ENCODE measurements around the gene CAPS. TPM values are rescaled to one million over a fixed set of nuclear protein-coding genes. Genes with fewer than 3 reads are reported as not detected.
"Not testable (repeated sequence)": the region's sequence is repeated elsewhere in the genome, so short reads cannot be mapped to it uniquely, and the experiment has no call there.

The CAPS gene
- total and polyA plus RNA-seq, 7 donors = 3.6 to 18.6 (median 8.4) TPM

DNA sequence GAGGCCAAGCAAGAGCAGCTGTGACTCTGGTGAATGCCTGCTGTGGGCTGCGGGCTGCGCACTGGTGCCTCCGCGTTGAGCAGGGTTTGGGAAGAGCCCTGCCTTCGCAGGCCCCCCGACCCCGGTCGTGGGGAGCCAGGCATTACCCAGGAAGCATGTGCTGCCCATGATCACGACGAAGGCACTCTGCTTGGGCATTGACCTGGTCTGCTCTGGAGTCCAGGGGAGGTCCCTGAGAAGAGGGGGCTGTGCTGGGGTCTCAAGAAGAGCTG, 44.7 kb downstream of the CAPS start:
- intact Hi-C loops (cut with DNase I) = no loop called here
- WGBS, 2 donors = 94 to 97% methylated on average over 10 of the region's 10 CpGs
- no peak overlapping the region for H3K4me3 ChIP-seq
- no peaks in the 10 kb centered on the region for H3K9me3 ChIP-seq
- H3K27ac ChIP-seq = peak overlapping the region; percentile 5 to 89 (median 52)
- TF ChIP-seq POLR2A (IDR thresholded peaks at IDR 0.05) = no peak
- TF ChIP-seq EP300 (IDR thresholded peaks at IDR 0.05) = no peak
- no peak for TF ChIP-seq POLR2AphosphoS5 (IDR thresholded peaks at IDR 0.05)
- TF ChIP-seq, protein P1, sequence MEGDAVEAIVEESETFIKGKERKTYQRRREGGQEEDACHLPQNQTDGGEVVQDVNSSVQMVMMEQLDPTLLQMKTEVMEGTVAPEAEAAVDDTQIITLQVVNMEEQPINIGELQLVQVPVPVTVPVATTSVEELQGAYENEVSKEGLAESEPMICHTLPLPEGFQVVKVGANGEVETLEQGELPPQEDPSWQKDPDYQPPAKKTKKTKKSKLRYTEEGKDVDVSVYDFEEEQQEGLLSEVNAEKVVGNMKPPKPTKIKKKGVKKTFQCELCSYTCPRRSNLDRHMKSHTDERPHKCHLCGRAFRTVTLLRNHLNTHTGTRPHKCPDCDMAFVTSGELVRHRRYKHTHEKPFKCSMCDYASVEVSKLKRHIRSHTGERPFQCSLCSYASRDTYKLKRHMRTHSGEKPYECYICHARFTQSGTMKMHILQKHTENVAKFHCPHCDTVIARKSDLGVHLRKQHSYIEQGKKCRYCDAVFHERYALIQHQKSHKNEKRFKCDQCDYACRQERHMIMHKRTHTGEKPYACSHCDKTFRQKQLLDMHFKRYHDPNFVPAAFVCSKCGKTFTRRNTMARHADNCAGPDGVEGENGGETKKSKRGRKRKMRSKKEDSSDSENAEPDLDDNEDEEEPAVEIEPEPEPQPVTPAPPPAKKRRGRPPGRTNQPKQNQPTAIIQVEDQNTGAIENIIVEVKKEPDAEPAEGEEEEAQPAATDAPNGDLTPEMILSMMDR (IDR thresholded peaks at IDR 0.05) = no peak
- no peaks in the 10 kb centered on the region for H3K27me3 ChIP-seq
- H3K4me1 ChIP-seq = peaks cover 0 to 98% (median 77%) of the 10 kb centered on the region in 4 donors
- DNase-seq = no peak
- no peaks in the 10 kb centered on the region for H3K36me3 ChIP-seq

DNA sequence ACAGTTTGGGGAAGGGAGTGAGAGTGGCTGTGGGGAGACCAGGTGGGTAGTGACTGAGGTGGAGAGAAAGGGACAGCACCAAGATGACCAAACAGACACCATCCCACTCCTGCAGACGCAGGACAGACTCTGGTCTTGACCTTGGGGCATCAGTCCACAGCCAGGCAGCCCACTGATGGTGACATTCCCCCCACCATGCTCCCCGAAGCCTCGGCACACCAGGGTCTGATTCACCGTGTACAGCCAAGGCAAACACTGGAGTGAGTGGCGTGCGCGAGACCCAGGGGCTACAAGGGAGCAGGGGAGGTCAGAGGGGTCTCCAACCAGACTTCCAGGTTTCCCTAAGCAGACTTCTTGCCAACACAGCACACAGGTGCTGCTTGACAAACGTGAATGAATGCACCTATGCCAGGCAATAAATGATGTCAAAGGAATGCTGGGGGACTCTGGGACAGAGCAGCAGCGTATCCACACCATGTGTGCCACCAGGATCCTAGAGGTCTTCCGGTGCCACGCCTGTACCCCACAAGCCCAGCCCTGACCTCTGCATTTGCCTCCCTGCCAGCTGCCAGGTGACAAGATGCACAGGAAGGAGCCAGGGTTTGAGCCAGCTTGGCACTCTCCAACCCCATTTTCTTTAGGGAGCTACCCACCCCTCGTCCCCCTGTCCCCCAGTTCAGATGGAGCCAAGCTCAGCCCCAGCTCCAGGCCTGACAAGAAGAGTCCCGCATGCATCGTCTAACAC, 45.4 kb downstream of the CAPS start:
- no peaks in the 10 kb centered on the region for H3K36me3 ChIP-seq
- no peaks in the 10 kb centered on the region for H3K9me3 ChIP-seq
- DNase-seq = no peak
- no peak overlapping the region for H3K4me3 ChIP-seq
- TF ChIP-seq POLR2AphosphoS5 (IDR thresholded peaks at IDR 0.05) (no peak), EP300 (IDR thresholded peaks at IDR 0.05) (no peak), POLR2A (IDR thresholded peaks at IDR 0.05) (no peak)
- TF ChIP-seq, protein P1 (IDR thresholded peaks at IDR 0.05) = no peak
- 89 to 90% methylated on average over 14 of the region's 14 CpGs for WGBS, 2 donors
- H3K27me3 ChIP-seq = no peaks in the 10 kb centered on the region
- H3K4me1 ChIP-seq = peaks cover 0 to 98% (median 76%) of the 10 kb centered on the region in 4 donors
- peak overlapping the region; percentile 63 to 89 (median 84) for H3K27ac ChIP-seq
- intact Hi-C loops (cut with DNase I) = no loop called here

DNA sequence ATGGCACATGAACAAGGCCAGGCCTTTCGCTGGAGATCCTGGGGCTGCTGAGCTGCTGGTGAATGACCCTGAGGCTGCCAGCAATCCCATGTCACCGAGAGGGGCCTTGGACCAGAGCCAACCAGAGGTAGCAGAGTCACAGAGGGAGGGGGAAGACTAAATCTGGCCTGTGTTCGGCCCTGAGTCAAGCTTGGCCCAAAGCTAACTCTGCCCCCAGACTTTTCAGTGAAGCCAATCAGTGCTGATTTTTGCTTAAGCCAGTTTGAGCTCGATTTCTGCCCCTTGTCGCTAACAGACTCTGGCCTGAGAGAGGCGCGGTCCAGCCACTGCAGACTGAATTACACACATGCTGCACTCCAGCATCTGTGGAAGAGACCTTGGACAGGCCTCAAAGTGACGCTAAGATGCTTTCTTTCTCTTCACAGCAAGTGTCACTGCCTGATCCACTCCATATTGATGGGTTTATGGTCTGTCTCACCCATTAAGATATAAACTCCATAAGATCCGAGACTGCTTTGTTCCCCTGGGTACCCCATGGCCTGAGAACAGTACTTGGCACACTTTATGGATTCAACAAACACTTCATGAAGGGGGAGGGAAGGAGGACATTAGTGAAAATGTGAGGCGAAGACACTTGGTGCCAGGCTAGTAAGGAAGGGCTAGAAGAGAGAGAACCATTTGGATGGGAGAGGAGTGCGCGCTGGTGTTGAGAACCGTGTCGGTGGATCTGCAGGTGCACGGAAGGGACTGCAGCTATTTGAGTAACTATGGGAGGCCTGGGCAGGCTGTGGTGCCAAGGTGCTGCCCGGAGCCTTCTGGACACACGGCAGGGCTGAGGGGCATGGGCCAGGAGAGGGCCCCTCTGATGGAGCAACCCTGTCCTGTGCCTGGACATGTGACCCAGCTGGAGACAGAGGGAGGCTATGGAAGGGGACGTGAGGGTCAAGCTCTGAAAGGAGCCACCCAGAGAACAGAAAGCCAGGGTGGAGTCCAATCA, 46.2 kb downstream of the CAPS start:
- Histone ChIP-seq H3K27me3 (no peaks in the 10 kb centered on the region), H3K4me3 (no peak overlapping the region), H3K27ac (peak overlapping the region; percentile 63 to 89 (median 84)), H3K4me1 (peaks cover 0 to 98% (median 76%) of the 10 kb centered on the region in 4 donors), H3K36me3 (no peaks in the 10 kb centered on the region), H3K9me3 (no peaks in the 10 kb centered on the region)
- peak; percentile 63 for DNase-seq
- WGBS, 2 donors = 77 to 83% methylated on average over 18 of the region's 18 CpGs
- intact Hi-C loops (cut with DNase I) = no loop called here
- TF ChIP-seq POLR2A (IDR thresholded peaks at IDR 0.05) = no peak
- TF ChIP-seq, protein P1 (IDR thresholded peaks at IDR 0.05) = no peak
- TF ChIP-seq POLR2AphosphoS5 (IDR thresholded peaks at IDR 0.05) = no peak
- TF ChIP-seq EP300 (IDR thresholded peaks at IDR 0.05) = no peak

DNA sequence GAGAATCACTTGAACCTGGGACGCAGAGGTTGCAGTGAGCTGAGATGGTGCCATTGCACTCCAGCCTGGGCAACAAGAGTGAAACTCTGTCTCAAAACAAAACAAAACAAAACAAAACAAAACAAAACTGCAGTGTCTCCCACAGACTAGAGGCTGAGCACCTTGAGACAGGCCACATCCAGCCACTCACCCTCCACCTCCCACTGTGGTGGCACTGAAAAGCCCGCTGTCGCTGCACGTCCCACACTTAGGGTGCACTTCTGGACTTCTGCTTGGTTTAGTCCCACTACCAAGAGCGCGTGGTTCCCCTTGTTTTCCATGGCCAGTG, 47.6 kb downstream of the CAPS start:
- DNase-seq = not testable (repeated sequence)
- H3K4me1 ChIP-seq = peaks cover 0 to 98% (median 76%) of the 10 kb centered on the region in 4 donors
- H3K27ac ChIP-seq = peak overlapping the region; percentile 63 to 89 (median 84)

More for the DNA sequence above, 47.6 kb downstream of the CAPS start:
- WGBS, 2 donors = 47% methylated on average over 6 of the region's 6 CpGs
- H3K4me3 ChIP-seq; intact Hi-C loops (cut with DNase I); H3K36me3 ChIP-seq; H3K9me3 ChIP-seq; H3K27me3 ChIP-seq: not testable (repeated sequence)
